Neural progenitor cell (in vitro differentiated cells): ENCODE measurements around the gene ATP13A4.

Experiments
- EZH2 ChIP-seq: fragments of 200-600 bp; sonication (generic); IDR thresholded peaks from 2 replicates; pipeline ENCODE4 v1.6.1; 2017; ENCODE audit warnings: antibody characterized with exemption, mild to moderate bottlenecking, moderate library complexity
- EZH2phosphoT487 ChIP-seq: fragments of 200-600 bp; sonication (generic); IDR thresholded peaks from 2 replicates; pipeline ENCODE4 v1.6.1; 2017; ENCODE audit warnings: antibody characterized with exemption
- TF ChIP-seq, protein P1 (sequence below): fragments of 200-600 bp; sonication (generic); IDR thresholded peaks from 2 replicates; pipeline ENCODE4 v1.5.1; 2017; ENCODE audit warnings: antibody characterized with exemption, mild to moderate bottlenecking

DNA sequence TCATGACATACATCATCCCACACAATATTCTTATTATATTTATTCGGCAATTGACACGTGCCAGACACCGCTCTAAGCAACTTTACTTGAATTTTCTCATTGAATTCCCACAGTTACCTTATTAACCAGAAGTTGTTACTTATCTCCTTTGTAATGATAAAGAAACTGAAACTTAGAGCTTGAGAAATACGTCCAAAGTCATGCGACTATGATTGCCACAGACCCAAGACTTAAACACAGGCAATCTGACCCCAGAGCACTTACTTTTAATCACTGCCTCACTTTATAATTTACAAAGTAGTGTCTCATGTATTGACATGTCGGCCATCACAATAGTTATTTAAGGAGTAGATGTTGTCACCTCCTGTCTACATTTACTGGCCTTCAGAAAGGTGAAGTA is 64.7 kb downstream of the ATP13A4 start:
- TF ChIP-seq, protein P1, sequence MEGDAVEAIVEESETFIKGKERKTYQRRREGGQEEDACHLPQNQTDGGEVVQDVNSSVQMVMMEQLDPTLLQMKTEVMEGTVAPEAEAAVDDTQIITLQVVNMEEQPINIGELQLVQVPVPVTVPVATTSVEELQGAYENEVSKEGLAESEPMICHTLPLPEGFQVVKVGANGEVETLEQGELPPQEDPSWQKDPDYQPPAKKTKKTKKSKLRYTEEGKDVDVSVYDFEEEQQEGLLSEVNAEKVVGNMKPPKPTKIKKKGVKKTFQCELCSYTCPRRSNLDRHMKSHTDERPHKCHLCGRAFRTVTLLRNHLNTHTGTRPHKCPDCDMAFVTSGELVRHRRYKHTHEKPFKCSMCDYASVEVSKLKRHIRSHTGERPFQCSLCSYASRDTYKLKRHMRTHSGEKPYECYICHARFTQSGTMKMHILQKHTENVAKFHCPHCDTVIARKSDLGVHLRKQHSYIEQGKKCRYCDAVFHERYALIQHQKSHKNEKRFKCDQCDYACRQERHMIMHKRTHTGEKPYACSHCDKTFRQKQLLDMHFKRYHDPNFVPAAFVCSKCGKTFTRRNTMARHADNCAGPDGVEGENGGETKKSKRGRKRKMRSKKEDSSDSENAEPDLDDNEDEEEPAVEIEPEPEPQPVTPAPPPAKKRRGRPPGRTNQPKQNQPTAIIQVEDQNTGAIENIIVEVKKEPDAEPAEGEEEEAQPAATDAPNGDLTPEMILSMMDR = no peak
- no peak for TF ChIP-seq EZH2phosphoT487
- no peak for TF ChIP-seq EZH2
